Mononuclear cell (primary cell): Measurements from ENCODE around the gene ZNF497. TPM values are rescaled to one million over a fixed set of nuclear protein-coding genes. Genes with fewer than 3 reads are reported as not detected.

ENCODE experiments used
- total RNA-seq: library from RNA; depleted of rRNA; stranded (reverse); fragments of >200 nt; gene quantifications from one replicate; pipeline ENCODE4 v1.2.3, GENCODE V29; 2012

ZNF497 gene
- total RNA-seq, 1 donor = 0.31 TPM

Other genes starting within 250 kb of the ZNF497 start
- 23.8 TPM for gene ZNF329, start 212.0 kb downstream of the ZNF497 start, total RNA-seq
- 61.1 TPM for gene ZNF274, start 179.7 kb downstream of the ZNF497 start, total RNA-seq
- gene ZNF544, start 133.8 kb downstream of the ZNF497 start, total RNA-seq = 7.2 TPM
- 13.4 TPM for gene ZNF8, start 83.8 kb downstream of the ZNF497 start, total RNA-seq
- gene ERVK3-1, start 57.4 kb downstream of the ZNF497 start, total RNA-seq = 124 TPM
- gene ZSCAN22, start 35.8 kb downstream of the ZNF497 start, total RNA-seq = 0.52 TPM
- gene A1BG, start 9.3 kb downstream of the ZNF497 start, total RNA-seq = 17.7 TPM
- 0.84 TPM for gene ZNF837, start 18.3 kb upstream of the ZNF497 start, total RNA-seq
- gene RPS5, start 24.5 kb upstream of the ZNF497 start, total RNA-seq = 1,513 TPM
- gene RNF225, start 32.9 kb upstream of the ZNF497 start, total RNA-seq = 0.42 TPM
- gene ZNF584, start 45.9 kb upstream of the ZNF497 start, total RNA-seq = 1.3 TPM
- gene ZNF132, start 77.4 kb upstream of the ZNF497 start, total RNA-seq = 1.9 TPM
- gene ZNF324B, start 88.9 kb upstream of the ZNF497 start, total RNA-seq = 3.6 TPM
- gene ZNF324, start 104.3 kb upstream of the ZNF497 start, total RNA-seq = 19.2 TPM
- gene ZNF446, start 113.6 kb upstream of the ZNF497 start, total RNA-seq = 5.5 TPM
- 1.9 TPM for gene SLC27A5, start 149.2 kb upstream of the ZNF497 start, total RNA-seq
- 2.7 TPM for gene ZBTB45, start 157.1 kb upstream of the ZNF497 start, total RNA-seq
- 152 TPM for gene TRIM28, start 181.3 kb upstream of the ZNF497 start, total RNA-seq
- gene CHMP2A, start 192.4 kb upstream of the ZNF497 start, total RNA-seq = 32.7 TPM
- gene UBE2M, start 195.9 kb upstream of the ZNF497 start, total RNA-seq = 22.5 TPM
- gene MZF1, start 210.6 kb upstream of the ZNF497 start, total RNA-seq = 11.4 TPM